ENCODE results near the gene ADGRD1. TPM values are rescaled to one million over a fixed set of nuclear protein-coding genes. Genes with fewer than 3 reads are reported as not detected.
"Not testable (repeated sequence)": the region's sequence is repeated elsewhere in the genome, so short reads cannot be mapped to it uniquely, and the experiment has no call there.

Gene ADGRD1
- total and polyA plus RNA-seq, 3 experiments from 2014 or later = 1.1 to 1.3 TPM; not detected in 1

DNA sequence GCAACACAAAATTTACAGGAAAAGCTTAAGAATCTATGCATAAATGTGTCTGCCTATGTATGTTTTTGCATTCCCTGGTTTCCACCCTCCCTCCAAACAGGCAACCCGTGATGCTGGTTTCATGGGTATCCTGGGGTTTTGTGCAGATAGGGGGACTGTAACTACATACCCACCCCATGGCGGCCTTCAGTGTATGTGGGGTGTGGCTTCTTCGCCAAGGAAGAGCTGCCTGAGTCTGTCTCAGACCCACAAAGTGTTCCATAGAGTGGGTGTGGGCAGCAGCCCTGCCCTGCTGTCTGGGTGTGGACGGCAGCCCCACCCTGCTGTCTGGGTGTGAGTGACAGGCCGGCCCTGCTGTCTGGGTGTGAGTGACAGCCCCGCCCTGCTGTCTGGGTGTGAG lies 174.8 kb downstream of the ADGRD1 start:
- ChIA-PET POLR2A (no interaction called here), CTCF (interaction anchor here (1.8 kb wide), 1 partner anchor 23 kb away, joined by 5 read pairs; no protein-coding TSS in a partner anchor)
- no peak overlapping the region for H3K27ac ChIP-seq (ENCODE audit: low read depth, low read length)

DNA sequence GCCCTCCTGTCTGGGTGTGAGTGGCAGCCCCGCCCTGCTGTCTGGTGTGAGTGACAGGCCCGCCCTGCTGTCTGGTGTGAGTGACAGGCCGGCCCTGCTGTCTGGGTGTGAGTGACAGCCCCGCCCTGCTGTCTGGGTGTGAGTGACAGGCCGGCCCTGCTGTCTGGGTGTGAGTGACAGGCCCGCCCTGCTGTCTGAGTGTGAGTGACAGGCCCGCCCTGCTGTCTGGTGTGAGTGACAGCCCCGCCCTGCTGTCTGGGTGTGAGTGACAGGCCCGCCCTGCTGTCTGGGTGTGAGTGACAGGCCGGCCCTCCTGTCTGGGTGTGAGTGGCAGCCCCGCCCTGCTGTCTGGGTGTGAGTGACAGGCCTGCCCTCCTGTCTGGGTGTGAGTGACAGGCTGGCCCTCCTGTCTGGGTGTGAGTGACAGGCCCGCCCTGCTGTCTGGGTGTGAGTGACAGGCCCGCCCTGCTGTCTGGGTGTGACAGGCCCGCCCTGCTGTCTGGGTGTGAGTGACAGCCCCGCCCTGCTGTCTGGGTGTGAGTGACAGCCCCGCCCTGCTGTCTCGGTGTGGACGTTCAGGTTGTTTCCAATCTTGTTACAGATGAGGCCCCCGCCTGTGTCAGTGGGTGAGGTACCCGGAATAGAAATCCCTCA lies 175.4 kb downstream of the ADGRD1 start:
- H3K9me3 Mint-ChIP-seq; H3K4me3 ChIP-seq (ENCODE audit: low read length); H3K27me3 ChIP-seq (ENCODE audit: insufficient read depth, low read length, poor library complexity, severe bottlenecking); H3K4me3 Mint-ChIP-seq; POLR2A ChIA-PET; H3K9me3 ChIP-seq (ENCODE audit: low read length); H3K4me1 Mint-ChIP-seq; H3K36me3 ChIP-seq (ENCODE audit: insufficient read depth, low read length); H3K27ac ChIP-seq (ENCODE audit: low read depth, low read length); H3K27me3 Mint-ChIP-seq; H3K36me3 Mint-ChIP-seq; H3K4me1 ChIP-seq (ENCODE audit: insufficient read depth, low read length): not testable (repeated sequence)
- peak in 1 of 5 donors; percentile 30 for DNase-seq
- H3K27ac Mint-ChIP-seq = peak overlapping the region in 5 of 8 donors; percentile 51 to 92 (median 59)
- CTCF ChIA-PET = interaction anchor here (1.8 kb wide), 1 partner anchor 24 kb away, joined by 5 read pairs; no protein-coding TSS in a partner anchor

More for the DNA sequence above, 174.8 kb downstream of the ADGRD1 start:
- Mint-ChIP-seq H3K27ac (peak overlapping the region in 1 of 8 donors; percentile 24), H3K4me1 (peaks cover 0 to 5% (median 0%) of the 10 kb centered on the region in 3 donors), H3K36me3 (no peaks in the 10 kb centered on the region), H3K27me3 (peaks cover 0 to 4% of the 10 kb centered on the region in 2 donors), H3K9me3 (no peaks in the 10 kb centered on the region), H3K4me3 (no peak overlapping the region)
- DNase-seq = peak in 1 of 5 donors; percentile 14
- no peaks in the 10 kb centered on the region for H3K4me1 ChIP-seq (ENCODE audit: insufficient read depth, low read length)
- H3K27me3 ChIP-seq (ENCODE audit: insufficient read depth, low read length, poor library complexity, severe bottlenecking) = no peaks in the 10 kb centered on the region
- H3K36me3 ChIP-seq (ENCODE audit: insufficient read depth, low read length) = no peaks in the 10 kb centered on the region
- no peaks in the 10 kb centered on the region for H3K9me3 ChIP-seq (ENCODE audit: low read length)
- no peak overlapping the region for H3K4me3 ChIP-seq (ENCODE audit: low read length)

GRCh38 chr12:131129839-131130238 lies 176.1 kb downstream of the ADGRD1 start:
- ChIA-PET CTCF (interaction anchor here (3.7 kb wide), 1 partner anchor 305 kb away, joined by 26 read pairs; no protein-coding TSS in a partner anchor), POLR2A (no interaction called here)
- Histone ChIP-seq H3K27ac (ENCODE audit: low read depth, low read length) (no peak overlapping the region), H3K4me1 (ENCODE audit: insufficient read depth, low read length) (no peaks in the 10 kb centered on the region), H3K27me3 (ENCODE audit: insufficient read depth, low read length, poor library complexity, severe bottlenecking) (no peaks in the 10 kb centered on the region), H3K9me3 (ENCODE audit: low read length) (no peaks in the 10 kb centered on the region), H3K36me3 (ENCODE audit: insufficient read depth, low read length) (no peaks in the 10 kb centered on the region), H3K4me3 (ENCODE audit: low read length) (no peak overlapping the region)
- Mint-ChIP-seq H3K36me3 (no peaks in the 10 kb centered on the region), H3K4me1 (peaks cover 0 to 5% (median 0%) of the 10 kb centered on the region in 3 donors), H3K9me3 (no peaks in the 10 kb centered on the region), H3K27ac (peak overlapping the region in 4 of 8 donors; percentile 17 to 81 (median 54)), H3K4me3 (no peak overlapping the region), H3K27me3 (peaks cover 0 to 4% of the 10 kb centered on the region in 2 donors)
- peak in 1 of 5 donors; percentile 5 for DNase-seq

GRCh38 chr12:131130311-131130911 lies 176.7 kb downstream of the ADGRD1 start:
- Histone ChIP-seq H3K27ac (ENCODE audit: low read depth, low read length) (no peak overlapping the region), H3K4me3 (ENCODE audit: low read length) (no peak overlapping the region)
- peaks cover 0 to 2% of the 10 kb centered on the region in 2 donors for H3K27me3 Mint-ChIP-seq

GRCh38 chr12:131131077-131131807 lies 177.5 kb downstream of the ADGRD1 start:
- Mint-ChIP-seq H3K4me3 (no peak overlapping the region), H3K27me3 (peaks cover 0 to 2% of the 10 kb centered on the region in 2 donors), H3K9me3 (no peaks in the 10 kb centered on the region), H3K36me3 (no peaks in the 10 kb centered on the region), H3K4me1 (peaks cover 0 to 5% (median 0%) of the 10 kb centered on the region in 3 donors), H3K27ac (no peak overlapping the region)
- ChIA-PET POLR2A (no interaction called here), CTCF (interaction anchor here (0.9 to 3.7 kb wide), 4 partner anchors 19 to 306 kb away, joined by 3 to 39 read pairs (median 17); no protein-coding TSS in a partner anchor)
- DNase-seq = no peak
- no peaks in the 10 kb centered on the region for H3K36me3 ChIP-seq (ENCODE audit: insufficient read depth, low read length)
- no peaks in the 10 kb centered on the region for H3K27me3 ChIP-seq (ENCODE audit: insufficient read depth, low read length, poor library complexity, severe bottlenecking)
- no peak overlapping the region for H3K27ac ChIP-seq (ENCODE audit: low read depth, low read length)
- H3K4me3 ChIP-seq (ENCODE audit: low read length) = no peak overlapping the region
- no peaks in the 10 kb centered on the region for H3K4me1 ChIP-seq (ENCODE audit: insufficient read depth, low read length)
- no peaks in the 10 kb centered on the region for H3K9me3 ChIP-seq (ENCODE audit: low read length)

More at GRCh38 chr12:131130311-131130911, 176.7 kb downstream of the ADGRD1 start:
- no peak for DNase-seq
- Histone ChIP-seq H3K4me1 (ENCODE audit: insufficient read depth, low read length) (no peaks in the 10 kb centered on the region), H3K9me3 (ENCODE audit: low read length) (no peaks in the 10 kb centered on the region), H3K27me3 (ENCODE audit: insufficient read depth, low read length, poor library complexity, severe bottlenecking) (no peaks in the 10 kb centered on the region), H3K36me3 (ENCODE audit: insufficient read depth, low read length) (no peaks in the 10 kb centered on the region)
- no peaks in the 10 kb centered on the region for H3K9me3 Mint-ChIP-seq
- no peaks in the 10 kb centered on the region for H3K36me3 Mint-ChIP-seq
- CTCF ChIA-PET = interaction anchor here (2.3 to 3.7 kb wide), 2 partner anchors 18 to 305 kb away, joined by 8 to 26 read pairs; no protein-coding TSS in a partner anchor
- peak overlapping the region in 1 of 8 donors; percentile 81 for H3K27ac Mint-ChIP-seq
- peaks cover 0 to 5% (median 0%) of the 10 kb centered on the region in 3 donors for H3K4me1 Mint-ChIP-seq
- POLR2A ChIA-PET = no interaction called here
- no peak overlapping the region for H3K4me3 Mint-ChIP-seq

- Mint-ChIP-seq H3K4me1 (peaks cover 0 to 5% (median 0%) of the 10 kb centered on the region in 3 donors), H3K9me3 (no peaks in the 10 kb centered on the region)
Measured at GRCh38 chr12:131131808-131132117, 178.1 kb downstream of the ADGRD1 start.

GRCh38 chr12:131132118-131132892 lies 178.6 kb downstream of the ADGRD1 start:
- Mint-ChIP-seq H3K27ac (peak overlapping the region in 1 of 8 donors; percentile 63), H3K4me1 (peaks cover 0 to 5% (median 0%) of the 10 kb centered on the region in 3 donors), H3K4me3 (no peak overlapping the region), H3K9me3 (no peaks in the 10 kb centered on the region), H3K36me3 (no peaks in the 10 kb centered on the region), H3K27me3 (peaks cover 0 to 2% of the 10 kb centered on the region in 2 donors)
- ChIA-PET CTCF (interaction anchor here (0.6 to 3.7 kb wide), 8 partner anchors 20 to 312 kb away, joined by 3 to 39 read pairs (median 4); no protein-coding TSS in a partner anchor), POLR2A (no interaction called here)
- Histone ChIP-seq H3K9me3 (ENCODE audit: low read length) (no peaks in the 10 kb centered on the region), H3K36me3 (ENCODE audit: insufficient read depth, low read length) (no peaks in the 10 kb centered on the region), H3K27me3 (ENCODE audit: insufficient read depth, low read length, poor library complexity, severe bottlenecking) (no peaks in the 10 kb centered on the region), H3K4me3 (ENCODE audit: low read length) (no peak overlapping the region), H3K27ac (ENCODE audit: low read depth, low read length) (no peak overlapping the region), H3K4me1 (ENCODE audit: insufficient read depth, low read length) (no peaks in the 10 kb centered on the region)
- DNase-seq = peak; percentile 46 to 76 (median 58)

More at GRCh38 chr12:131131808-131132117, 178.1 kb downstream of the ADGRD1 start:
- Mint-ChIP-seq H3K27ac (no peak overlapping the region), H3K4me3 (no peak overlapping the region), H3K27me3 (peaks cover 0 to 2% of the 10 kb centered on the region in 2 donors), H3K36me3 (no peaks in the 10 kb centered on the region)
- no peaks in the 10 kb centered on the region for H3K4me1 ChIP-seq (ENCODE audit: insufficient read depth, low read length)
- H3K27ac ChIP-seq (ENCODE audit: low read depth, low read length) = no peak overlapping the region
- no peaks in the 10 kb centered on the region for H3K27me3 ChIP-seq (ENCODE audit: insufficient read depth, low read length, poor library complexity, severe bottlenecking)
- no peaks in the 10 kb centered on the region for H3K9me3 ChIP-seq (ENCODE audit: low read length)
- no peaks in the 10 kb centered on the region for H3K36me3 ChIP-seq (ENCODE audit: insufficient read depth, low read length)
- DNase-seq = no peak
- no peak overlapping the region for H3K4me3 ChIP-seq (ENCODE audit: low read length)
- CTCF ChIA-PET = interaction anchor here (0.9 to 3.7 kb wide), 7 partner anchors 19 to 312 kb away, joined by 3 to 39 read pairs (median 4); no protein-coding TSS in a partner anchor
- POLR2A ChIA-PET = no interaction called here

All from CD8-positive, alpha-beta memory T cell (primary cell).